Esophagus squamous epithelium (tissue), 4 donors: ENCODE data around the gene ST13.

Experiments used
- POLR2A ChIP-seq, 4 donors: fragments of 450-650 bp; IDR thresholded peaks; one replicate each; pipeline ENCODE4 v1.6.1; 2017; ENCODE audit warnings: antibody characterized with exemption in 4 of 4, mild to moderate bottlenecking in 4 of 4, moderate library complexity in 3 of 4
- TF ChIP-seq, protein P1 (sequence below), 6 experiments: fragments of 450-650 bp in 4 of 6; fragments of 200-600 bp in 2 of 6; sonication (generic) in 2 of 6; IDR thresholded peaks; one replicate each; pipeline ENCODE4 v1.5.1; 2016 to 2019; ENCODE audit warnings: antibody characterized with exemption in 6 of 6, mild to moderate bottlenecking in 4 of 6, moderate library complexity in 4 of 6

DNA sequence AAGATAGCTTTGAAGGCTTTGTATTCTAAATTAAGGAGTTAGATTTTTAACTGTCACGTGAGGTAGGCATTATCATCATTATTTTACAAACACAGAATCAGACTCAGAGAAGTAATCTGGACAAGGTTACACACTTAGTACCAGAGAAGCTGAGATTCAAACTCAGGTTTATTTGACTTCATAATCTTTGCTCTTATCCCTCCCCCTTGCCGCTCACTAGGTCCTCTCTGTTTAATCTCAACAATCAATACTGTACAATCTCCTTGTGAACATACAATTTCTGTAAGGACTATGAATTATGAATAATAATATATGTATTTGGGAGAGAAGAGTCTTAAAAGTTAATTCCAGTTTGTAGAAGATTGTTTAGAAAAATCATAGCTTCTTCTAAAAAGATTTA lies 10.7 kb upstream of the ST13 start:
- no peak for TF ChIP-seq POLR2A (IDR thresholded peaks at IDR 0.05)
- TF ChIP-seq, protein P1, sequence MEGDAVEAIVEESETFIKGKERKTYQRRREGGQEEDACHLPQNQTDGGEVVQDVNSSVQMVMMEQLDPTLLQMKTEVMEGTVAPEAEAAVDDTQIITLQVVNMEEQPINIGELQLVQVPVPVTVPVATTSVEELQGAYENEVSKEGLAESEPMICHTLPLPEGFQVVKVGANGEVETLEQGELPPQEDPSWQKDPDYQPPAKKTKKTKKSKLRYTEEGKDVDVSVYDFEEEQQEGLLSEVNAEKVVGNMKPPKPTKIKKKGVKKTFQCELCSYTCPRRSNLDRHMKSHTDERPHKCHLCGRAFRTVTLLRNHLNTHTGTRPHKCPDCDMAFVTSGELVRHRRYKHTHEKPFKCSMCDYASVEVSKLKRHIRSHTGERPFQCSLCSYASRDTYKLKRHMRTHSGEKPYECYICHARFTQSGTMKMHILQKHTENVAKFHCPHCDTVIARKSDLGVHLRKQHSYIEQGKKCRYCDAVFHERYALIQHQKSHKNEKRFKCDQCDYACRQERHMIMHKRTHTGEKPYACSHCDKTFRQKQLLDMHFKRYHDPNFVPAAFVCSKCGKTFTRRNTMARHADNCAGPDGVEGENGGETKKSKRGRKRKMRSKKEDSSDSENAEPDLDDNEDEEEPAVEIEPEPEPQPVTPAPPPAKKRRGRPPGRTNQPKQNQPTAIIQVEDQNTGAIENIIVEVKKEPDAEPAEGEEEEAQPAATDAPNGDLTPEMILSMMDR (IDR thresholded peaks at IDR 0.05), result no peak
